GM21619 (cell line): ENCODE results near the gene PRSS35.
"Not testable (repeated sequence)": the region's sequence is repeated elsewhere in the genome, so short reads cannot be mapped to it uniquely, and the experiment has no call there.

Source experiments
- ATAC-seq: cut with Tn5 transposase; IDR thresholded peaks from one replicate; pipeline ENCODE4 v1.9.1; 2021; ENCODE audit not compliant: unreplicated experiment

PRSS35 gene, protein sequence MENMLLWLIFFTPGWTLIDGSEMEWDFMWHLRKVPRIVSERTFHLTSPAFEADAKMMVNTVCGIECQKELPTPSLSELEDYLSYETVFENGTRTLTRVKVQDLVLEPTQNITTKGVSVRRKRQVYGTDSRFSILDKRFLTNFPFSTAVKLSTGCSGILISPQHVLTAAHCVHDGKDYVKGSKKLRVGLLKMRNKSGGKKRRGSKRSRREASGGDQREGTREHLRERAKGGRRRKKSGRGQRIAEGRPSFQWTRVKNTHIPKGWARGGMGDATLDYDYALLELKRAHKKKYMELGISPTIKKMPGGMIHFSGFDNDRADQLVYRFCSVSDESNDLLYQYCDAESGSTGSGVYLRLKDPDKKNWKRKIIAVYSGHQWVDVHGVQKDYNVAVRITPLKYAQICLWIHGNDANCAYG

DNA sequence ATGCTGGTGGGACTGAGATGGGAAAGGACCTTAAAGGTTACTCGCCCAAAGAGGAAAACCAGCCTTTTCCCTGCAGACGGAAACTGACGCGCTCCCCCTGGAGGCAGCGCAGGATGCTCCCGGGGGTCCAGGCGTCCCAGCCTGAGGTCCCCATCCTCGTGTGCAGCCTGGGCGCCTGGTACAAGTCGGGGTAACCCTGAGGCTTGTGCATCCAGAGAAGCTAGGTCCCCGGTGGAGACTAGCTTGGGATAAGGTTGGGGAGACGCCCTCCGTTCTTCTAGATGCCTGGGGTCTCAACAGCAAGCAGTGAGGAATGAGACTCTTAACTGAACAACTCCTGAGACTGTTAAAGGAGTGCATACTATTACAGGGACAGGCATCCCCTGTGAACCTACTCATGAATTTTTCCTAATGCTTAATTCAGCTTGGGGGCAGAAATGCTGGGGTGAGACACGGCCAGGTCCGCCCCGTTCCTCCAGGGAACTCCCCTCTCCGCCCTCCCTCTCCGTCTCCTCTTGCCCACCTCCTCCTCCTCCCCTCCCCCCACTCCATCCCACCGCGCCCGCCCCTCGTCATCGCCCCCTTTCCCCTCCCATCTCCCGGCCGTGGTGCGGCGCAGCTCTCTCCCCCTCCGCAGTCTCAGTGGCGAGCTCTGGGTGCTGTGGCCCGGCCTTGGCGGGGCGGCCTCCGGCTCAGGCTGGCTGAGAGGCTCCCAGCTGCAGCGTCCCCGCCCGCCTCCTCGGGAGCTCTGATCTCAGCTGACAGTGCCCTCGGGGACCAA, at the start of gene PRSS35:
Gene PRSS35, plus strand, starts transcription at position 634 of the 781 bp plus-strand sequence. CDS start 10,908 bp downstream, outside the sequence.
- ATAC-seq: no peak

DNA sequence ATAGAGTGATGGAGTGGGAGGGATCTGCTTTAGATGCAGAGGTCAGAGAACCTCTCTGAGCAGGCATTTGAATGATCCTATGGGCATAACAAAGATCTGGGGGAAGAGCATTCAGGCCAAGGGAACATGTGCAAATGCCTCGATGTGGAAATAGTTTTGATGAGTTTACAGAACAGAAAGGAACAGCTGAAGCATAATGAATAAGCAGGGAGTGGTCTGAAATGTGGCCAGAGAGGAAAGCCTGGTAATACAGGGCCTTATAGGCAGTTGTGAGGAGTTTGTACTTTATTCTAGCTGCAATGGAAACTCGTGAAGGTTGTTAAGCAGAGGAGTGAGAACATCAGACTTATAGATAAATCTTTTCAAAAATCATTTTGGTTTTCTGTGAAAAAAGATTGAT, 48.4 kb upstream of the PRSS35 start:
- ATAC-seq: no peak

DNA sequence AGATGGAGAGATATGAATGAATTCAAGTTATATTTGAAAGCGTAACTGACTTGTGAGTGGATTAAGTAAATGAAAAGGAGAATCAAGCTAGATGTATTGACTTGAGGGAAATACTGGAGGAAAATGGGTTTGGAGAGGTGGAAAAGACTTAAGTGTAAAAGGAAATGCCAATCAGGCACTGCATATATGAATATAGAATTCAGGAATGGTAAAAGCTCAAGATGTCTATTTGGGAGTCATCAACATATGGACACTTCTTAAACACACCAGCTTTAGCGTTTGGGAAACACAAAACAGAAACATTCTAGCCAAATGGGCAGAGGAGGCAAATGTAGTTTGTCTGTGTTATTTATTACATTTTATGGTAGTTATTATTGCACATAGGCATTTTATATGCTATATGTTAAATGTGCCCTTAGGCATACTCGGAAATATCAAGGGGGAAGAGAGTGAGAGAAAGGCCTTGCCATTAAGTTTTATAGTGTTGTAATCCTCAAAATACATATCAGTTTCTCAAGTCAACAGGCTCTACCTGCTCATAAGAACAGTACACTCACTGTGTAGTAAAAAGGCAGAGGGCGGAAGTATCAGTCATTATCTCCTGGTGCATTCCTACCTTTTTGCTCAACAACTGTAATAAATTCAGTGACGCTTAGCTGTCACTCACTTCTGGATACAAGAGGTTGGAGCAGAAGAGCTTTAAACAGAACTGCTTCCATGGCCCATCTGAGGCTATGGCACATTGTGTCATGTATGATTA, 47.8 kb upstream of the PRSS35 start:
- ATAC-seq: no peak

DNA sequence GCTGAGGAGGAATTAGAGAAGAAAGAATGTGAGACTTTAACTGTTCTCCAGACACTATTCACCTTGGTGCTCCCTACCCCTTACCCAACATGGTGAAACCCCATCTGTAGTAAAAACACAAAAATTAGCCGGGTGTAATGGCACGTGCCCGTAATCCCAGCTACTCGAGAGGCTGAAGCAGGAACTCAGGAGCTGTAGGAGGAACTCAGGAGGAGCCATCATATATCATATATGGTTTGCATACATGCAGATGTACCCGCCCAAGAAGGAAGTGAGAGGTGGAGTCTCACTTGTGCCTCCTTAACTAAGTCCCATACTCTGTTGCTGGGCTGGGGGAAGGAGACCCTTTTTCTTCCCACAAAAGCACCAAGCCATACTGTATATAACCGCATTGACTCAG, 46.0 kb upstream of the PRSS35 start:
- ATAC-seq: no peak

DNA sequence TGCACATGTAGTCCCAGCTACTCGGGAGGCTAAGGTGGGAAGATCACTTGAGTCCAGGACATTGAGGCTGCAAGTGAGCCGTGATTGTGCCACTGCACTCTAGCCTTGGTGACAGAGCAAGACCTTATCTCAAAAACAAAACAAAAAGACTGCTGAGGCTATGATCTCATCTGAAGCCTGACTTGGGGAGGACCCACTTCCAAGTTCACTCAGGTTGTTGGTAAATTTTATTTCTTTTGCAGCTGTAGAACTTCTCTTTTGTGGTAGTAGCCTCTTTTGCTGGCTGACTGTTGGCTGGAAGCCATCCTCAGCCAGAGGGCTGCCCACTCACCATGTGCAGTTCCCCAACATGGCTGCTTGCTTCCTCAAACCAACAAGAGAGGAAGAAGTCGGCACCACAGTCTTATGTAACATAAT, 44.7 kb upstream of the PRSS35 start:
- ATAC-seq: no peak

DNA sequence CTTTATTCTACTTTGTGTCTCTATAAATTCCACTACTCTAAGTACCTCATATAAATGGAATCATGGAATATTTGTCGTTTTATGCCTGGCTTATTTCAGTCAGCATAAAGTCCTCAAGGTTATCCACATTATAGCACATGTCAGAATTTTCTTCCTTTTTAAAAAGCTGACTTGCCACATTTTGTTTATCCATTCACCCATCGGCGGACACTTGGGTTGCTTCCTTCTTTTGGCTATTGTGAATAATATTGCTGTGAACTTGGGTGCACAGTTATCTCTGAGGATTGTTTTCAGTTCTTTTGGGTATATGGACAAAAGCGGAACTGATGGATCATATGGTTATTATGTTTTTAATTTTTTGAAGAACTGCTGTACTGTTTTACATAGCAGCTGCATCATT, 42.3 kb upstream of the PRSS35 start:
- ATAC-seq: no peak

DNA sequence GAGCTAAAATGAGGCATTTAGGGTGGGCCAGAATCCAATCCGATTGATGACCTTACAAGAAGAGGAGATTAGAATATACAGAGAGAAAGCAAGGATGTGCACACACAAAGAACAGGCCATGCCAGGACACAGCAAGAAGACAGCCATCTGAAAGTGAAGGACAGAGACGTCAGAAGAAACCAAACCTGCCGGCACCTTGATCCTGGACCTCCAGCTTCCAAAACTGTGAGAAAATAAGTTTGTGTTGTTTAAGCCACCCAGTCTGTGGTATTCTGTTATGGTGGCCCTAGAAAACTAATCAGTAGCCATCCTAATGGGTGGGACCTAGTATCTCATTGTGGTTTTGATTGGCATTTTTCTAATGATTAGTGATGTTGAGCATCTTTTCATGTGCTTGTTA, 41.7 kb upstream of the PRSS35 start:
- no peak for ATAC-seq

DNA sequence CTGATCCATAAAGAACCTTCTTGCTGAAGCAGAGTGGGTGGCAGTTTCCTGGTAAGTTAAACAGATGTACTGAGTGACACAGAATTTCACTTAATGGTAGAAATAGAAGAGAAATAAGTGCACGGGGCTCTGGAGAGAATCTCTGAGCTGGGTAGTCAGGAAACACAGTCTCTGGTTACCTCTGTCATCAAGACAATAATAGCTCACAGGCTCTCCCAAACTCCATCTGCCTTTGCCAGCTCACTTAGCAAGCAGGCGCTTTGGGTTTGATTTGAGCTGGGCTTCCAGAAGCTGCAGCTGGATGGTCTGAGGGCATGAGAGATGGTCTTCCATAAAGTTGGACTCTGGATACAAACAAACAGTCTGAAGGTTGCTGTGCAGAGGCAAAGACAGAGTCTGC, 39.6 kb upstream of the PRSS35 start:
- no peak for ATAC-seq

DNA sequence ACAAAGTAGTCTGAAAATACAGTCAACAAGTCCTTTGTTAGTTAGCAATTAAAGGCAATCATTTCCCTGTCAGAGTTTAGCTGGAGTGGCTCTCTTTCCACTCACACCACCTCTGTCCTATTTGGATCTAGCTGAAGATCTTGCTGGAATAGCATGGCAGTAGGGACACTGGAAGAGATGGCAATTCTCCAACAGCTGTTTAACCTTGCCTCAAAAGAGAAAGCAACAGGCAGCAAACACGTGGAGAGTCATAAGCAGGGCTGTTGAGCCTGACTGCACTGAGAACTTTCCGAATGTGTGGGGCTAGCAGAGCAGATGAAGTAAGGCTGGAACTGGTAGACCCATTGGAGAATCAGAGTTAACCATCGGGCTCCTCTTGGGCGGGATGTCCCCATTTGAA, 38.0 kb upstream of the PRSS35 start:
- ATAC-seq: no peak

DNA sequence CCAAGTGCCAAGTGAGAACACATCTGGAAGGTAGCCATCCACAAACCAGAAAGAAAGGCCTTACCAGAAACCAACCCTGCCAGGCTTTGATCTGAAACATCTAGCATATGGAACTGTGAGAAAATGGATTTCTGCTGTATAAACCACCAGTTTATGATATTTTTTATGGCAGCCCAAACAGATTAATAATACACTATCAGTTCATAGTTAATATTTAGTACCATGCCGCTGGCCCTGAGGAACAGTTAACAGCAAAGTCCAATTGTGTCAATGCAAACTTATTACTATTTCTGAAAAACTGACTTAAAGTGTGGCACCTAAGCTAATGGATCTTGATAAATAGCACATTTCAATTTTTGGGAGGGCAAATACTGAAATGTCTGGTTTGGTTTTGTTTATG, 35.4 kb upstream of the PRSS35 start:
- no peak for ATAC-seq

DNA sequence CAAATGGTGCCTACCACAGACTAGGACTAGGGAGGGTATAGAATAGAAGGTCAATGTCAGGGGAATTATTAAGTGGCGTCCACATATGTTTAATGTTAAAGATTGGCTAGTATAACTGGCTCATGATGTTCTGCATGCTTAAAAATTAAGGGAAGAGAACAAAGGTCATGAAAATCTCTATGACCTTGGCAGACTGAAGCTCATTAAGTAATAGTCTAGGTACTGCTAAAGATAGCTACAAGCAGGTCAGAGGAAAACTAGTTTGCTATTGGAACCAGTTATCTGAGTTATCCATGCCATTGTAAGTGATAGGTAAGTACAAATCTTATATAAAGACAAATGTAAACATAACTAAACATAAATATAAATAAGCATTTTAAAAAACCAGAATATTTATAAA, 32.9 kb upstream of the PRSS35 start:
- ATAC-seq: no peak

DNA sequence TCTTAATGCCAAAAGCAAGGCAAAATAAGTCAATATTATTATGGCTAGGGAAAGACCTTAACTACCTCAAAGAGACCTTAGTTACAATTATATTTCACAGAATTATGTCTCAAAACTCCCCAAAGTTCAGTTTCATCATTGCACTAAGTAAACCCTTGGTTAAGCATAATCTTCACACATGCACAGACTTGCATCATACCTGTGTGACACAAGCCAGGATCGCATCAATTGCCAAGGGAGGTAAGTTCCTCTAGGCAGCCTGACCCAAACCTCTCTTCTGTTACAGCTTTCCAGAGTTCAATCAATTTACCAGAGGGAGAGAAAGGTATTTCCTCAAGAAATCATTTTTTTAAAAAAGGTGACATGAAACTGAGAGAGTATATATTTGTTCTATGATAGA, 31.9 kb upstream of the PRSS35 start:
- ATAC-seq: no peak

DNA sequence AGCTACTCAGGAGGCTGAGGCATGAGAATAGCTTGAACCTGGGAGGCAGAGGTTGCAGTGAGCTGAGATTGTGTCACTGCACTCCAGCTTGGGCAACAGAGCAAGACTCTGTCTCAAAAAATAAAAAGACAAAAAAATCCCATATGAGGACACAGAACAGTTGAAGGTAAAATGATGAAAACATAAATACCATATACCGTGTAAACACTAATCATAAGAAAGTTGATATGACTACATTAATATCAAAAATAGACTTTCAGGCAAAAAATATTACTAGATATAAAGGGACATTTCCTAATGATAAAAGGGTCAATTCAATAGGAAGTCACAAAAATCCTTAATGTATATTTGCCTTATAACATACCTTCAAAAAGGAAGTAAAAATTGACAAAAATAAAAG, 30.4 kb upstream of the PRSS35 start:
- not testable (repeated sequence) for ATAC-seq

DNA sequence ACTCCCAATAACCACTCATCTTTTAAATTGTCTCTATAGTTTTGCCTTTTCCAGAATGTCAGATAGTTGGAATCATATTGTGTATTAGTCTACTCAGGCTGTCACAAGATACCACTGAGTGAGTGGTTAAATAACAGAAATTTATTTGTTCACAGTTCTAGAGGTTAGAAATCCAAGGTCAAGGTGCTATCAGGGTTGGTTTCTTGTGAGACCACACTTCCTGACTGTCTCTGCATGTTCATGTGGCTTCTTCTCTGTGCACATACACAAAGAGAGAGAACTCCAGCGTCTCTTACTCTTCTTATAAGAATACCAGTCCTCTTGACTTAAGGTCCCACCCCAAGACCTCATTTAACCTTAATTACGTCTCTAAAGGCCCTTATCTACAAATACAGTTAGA, 23.9 kb upstream of the PRSS35 start:
- ATAC-seq: no peak

DNA sequence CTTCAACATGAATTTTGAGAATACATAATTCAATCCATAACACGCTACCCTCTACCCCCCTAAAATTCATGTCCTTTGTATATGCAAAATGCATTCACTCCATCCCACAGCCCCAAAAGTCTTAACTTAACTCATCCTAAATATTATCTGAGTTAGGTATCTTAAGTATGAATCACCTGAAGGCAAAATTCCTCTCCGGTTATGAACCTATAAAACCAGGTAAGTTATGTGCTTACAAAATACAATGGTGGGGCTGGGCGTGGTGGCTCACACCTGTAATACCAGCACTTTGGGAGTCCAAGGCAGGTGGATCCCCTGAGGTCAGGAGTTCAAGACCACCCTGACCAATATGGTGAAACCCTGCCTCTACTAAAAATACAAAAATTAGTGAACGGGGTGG, 23.5 kb upstream of the PRSS35 start:
- ATAC-seq: no peak

DNA sequence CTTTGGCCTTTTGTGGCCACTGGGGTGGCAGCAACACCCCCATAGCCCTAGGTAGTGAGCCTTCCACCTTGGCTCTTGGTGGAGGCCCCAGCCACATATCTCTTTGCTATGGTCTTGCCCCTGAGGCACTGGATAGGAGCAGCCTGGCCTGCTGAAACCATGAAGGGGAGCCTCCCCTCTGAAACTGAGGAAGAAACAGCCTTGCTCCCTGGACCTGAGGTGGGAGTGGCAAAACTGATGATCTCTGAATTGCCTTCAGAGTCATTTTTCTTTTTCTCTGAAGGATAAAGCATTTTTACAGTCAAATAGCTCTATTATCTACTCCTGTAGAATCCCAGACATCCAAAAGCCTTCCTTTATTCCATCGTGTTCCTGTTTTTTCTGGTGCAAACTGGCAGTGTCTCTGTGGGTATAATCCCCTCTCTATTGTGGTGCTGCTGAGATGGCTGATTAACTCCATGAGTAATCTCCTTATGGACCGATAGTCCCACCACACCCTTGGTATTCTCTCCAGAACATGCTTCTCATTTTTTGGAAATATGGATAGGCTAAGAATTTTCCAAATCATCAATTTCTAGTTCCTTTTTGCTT, 22.0 kb upstream of the PRSS35 start:
- ATAC-seq: no peak

DNA sequence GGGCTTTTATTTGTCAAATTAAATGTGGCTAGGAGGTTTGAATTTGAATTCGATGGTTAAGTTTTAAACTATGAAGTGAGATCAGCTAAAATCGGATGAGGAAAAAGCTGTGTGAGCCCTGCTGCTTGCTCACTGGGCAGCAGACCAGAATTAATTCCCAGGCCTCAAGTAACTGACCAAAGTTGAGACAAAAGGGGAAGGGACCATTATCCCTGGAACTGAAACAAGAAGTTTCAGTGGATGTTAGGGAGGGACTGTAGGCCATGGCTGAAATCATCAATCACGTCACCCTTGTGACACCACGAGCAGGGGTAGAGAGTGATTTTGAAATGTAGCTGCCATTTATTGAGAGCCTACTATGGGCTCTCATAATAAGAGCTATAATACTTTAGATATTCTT, 7.0 kb upstream of the PRSS35 start:
- ATAC-seq: no peak

DNA sequence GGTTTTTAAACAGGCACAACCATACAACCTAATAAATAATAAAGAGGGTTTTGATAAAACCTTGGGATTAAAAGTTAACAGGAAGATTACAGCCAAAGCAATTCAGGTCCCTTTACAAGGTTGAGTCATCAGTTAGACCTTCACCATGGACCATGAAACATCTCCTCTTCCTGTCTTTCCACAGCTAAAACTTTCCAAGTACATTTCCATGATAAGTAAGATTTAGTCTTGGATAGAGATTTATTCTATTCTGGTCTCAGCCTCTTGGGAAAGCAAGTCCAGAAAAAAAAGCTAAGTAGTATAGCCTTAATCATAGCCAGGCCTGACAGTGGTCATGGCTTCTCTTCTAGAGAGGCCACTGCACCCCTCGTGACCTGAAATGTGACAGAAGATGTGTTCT, 2.9 kb upstream of the PRSS35 start:
- ATAC-seq: no peak

DNA sequence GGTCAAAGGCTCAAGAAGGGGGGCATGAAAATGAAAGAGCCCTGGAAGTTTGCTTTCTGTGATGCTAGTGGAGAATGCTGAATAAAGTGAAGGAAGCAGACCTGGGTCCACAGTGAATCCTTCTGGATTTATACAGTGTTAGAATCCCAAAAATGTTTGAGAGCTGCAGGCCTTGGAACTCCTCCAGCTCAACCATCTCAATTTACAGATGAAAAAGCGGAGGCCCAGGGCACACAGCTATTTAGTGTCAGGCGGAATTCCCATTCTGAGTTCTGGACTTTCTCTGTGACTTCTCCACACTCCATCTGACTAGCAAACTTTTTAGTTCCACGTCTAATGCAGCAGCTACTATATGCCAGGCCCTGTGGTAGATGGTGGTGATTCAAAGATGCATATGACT, 1.5 kb upstream of the PRSS35 start:
- no peak for ATAC-seq

DNA sequence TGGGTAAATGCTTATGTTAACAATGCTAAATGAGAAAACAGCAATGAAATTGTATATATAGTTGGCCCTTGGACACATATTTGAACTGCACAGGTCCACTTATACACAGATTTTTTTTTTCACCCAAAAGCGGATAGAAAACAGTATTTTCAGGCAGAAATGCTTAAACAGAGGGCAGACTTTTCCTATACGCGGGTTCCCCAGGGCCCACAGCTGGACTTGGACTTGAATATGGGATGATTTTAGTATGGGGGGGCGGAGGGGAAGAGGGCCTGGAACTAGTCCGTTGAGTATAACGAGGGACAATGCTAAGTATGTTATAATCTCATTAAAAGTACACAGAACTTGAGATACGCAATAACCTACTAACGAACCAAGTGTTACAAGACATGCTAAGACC, 1.1 kb upstream of the PRSS35 start:
- ATAC-seq: no peak

DNA sequence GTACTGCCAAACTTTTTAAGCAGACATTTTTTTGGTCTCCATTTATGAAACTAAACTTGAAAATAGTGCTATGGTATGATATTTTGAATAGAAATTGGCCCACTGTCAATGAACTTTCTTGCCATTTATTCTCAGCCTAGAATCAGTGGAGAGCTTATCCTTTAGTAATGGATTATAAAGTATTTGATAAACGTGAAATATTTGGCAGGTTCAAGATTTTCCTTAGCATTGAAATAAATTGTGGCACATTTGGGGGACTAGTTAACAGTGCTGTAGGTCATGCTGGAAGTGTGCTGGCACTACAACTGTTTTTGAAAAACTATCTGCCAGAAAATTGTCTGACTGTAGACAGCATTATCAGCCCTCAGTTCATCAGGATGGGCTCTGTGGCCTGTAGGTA, 2.1 kb downstream of the PRSS35 start:
- no peak for ATAC-seq
